Small intestine (tissue), 7 donors: ENCODE measurements around the gene IGF2. TPM values are rescaled to one million over a fixed set of nuclear protein-coding genes. Genes with fewer than 3 reads are reported as not detected.
A peak's percentile ranks its signal among the peaks of the same experiment; 100 is the strongest.

ENCODE experiments used
- DNase-seq, 2 donors: peaks; one replicate each; pipeline versions ENCODE4 v3.0.0 to v3.0.0-alpha.2; 2013
- FAIRE-seq: peaks from 2 replicates; lab custom pipeline; 2012; peaks lifted over from hg19 to GRCh38; lab: Jason Lieb, UNC
- H3K27ac ChIP-seq, 3 donors: one replicate each; pipeline ENCODE4 v1.5.1; 2013; ENCODE audit warnings: low read length in 2 of 3, mild to moderate bottlenecking in 2 of 3, control low read depth in 1 of 3, inconsistent platforms in 1 of 3, low read depth in 1 of 3, moderate library complexity in 1 of 3
- H3K27me3 ChIP-seq, 3 donors: one replicate each; pipeline ENCODE4 v1.6.1; 2013; ENCODE audit warnings: low read length in 3 of 3, inconsistent platforms in 1 of 3; ENCODE audit not compliant: control insufficient read depth in 3 of 3, insufficient read depth in 3 of 3
- H3K36me3 ChIP-seq, 3 donors: one replicate each; pipeline ENCODE4 v1.6.1; 2013; ENCODE audit warnings: low read length in 3 of 3, inconsistent platforms in 1 of 3, low read depth in 1 of 3, mild to moderate bottlenecking in 1 of 3, moderate library complexity in 1 of 3; ENCODE audit not compliant: control insufficient read depth in 3 of 3, insufficient read depth in 2 of 3
- H3K4me1 ChIP-seq, 3 donors: one replicate each; pipeline ENCODE4 v1.6.1; 2013; ENCODE audit warnings: low read length in 2 of 3, inconsistent platforms in 1 of 3, low read depth in 1 of 3, mild to moderate bottlenecking in 1 of 3, moderate library complexity in 1 of 3; ENCODE audit not compliant: control insufficient read depth in 3 of 3, insufficient read depth in 2 of 3
- H3K4me3 ChIP-seq, 3 donors: one replicate each; pipeline ENCODE4 v1.5.1; 2013; ENCODE audit warnings: low read length in 3 of 3, control low read depth in 1 of 3, inconsistent platforms in 1 of 3, low read depth in 1 of 3, mild to moderate bottlenecking in 1 of 3, moderate library complexity in 1 of 3
- H3K9me3 ChIP-seq, 2 donors: one replicate each; pipeline ENCODE4 v1.6.1; 2013; ENCODE audit warnings: low read depth in 1 of 2, low read length in 1 of 2; ENCODE audit not compliant: control insufficient read depth in 2 of 2, insufficient read depth in 1 of 2
- WGBS, 3 donors: extraction: QIAGEN DNeasy Blood & Tissue Kit; methylation state at CpG; one replicate each; pipeline ENCODE4 v1.1.7; 2013; 5-methylcytosine and 5-hydroxymethylcytosine counted together
- polyA plus RNA-seq, 4 donors: library from polyadenylated mRNA; stranded (reverse) in 3 of 4; unstranded in 1 of 4; fragments of 200-250 nt in 3 of 4; fragments of 120-200 nt in 1 of 4; gene quantifications; one replicate each; pipeline versions ENCODE4 v1.2.1 to v1.2.3, GENCODE V29; 2013
- donor health status: healthy with polysubstance abuse.
- donor health status: control.
- donor health status: control.
- donor health status: Bipolar disorder and iron deficiency.
- donor health status: healthy.

The IGF2 gene
- polyA plus RNA-seq, 4 donors = 0.45 to 183 (median 10.6) TPM

DNA sequence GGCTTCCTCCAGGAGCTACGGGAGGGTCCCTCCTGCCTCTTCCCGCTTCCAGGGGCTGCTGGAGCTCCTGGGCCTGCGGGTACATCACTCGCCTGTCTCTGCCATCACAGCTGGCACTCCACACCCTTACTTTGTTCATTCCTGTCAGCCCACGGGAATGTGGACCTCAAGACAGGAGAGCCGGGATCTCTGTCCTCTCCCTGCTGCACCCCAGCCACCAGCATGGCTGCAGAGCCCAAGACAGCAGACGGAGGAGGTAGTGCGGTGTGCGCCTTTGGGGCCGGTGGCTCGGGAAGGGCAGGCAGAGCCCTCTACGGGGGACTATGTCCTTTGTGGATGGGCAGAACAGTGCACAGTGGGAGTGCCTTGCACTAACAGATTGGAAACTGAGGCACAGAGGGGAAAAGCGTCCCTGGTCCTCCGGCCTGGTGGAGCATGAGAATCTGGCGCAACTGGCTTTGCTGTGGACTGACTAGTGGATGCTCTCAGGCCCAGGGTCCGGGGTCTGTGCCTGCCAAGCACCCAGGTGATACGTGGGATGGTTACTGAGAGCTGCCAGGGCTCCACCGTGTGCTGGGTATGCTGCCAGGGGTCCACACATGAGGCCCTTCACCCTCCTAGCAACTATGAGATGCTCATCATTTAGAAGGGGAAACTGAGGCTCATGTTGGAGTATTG, 47.3 kb downstream of the IGF2 start:
- Histone ChIP-seq H3K9me3 (peaks cover 0 to 7% of the 10 kb centered on the region in 2 donors), H3K36me3 (no peaks in the 10 kb centered on the region), H3K27me3 (no peaks in the 10 kb centered on the region), H3K4me3 (no peak overlapping the region), H3K27ac (no peak overlapping the region), H3K4me1 (peaks cover 0 to under 1% (median 0%) of the 10 kb centered on the region in 3 donors)
- DNase-seq = no peak
- 85 to 91% (median 86%) methylated on average over 18 of the region's 18 CpGs for WGBS, 3 donors
- FAIRE-seq = no peak

- DNase-seq = no peak
- H3K9me3 ChIP-seq = peaks cover 0 to 7% of the 10 kb centered on the region in 2 donors
- H3K27me3 ChIP-seq = peaks cover 0 to 1% (median 0%) of the 10 kb centered on the region in 3 donors
- no peaks in the 10 kb centered on the region for H3K36me3 ChIP-seq
- no peak overlapping the region for H3K4me3 ChIP-seq
- FAIRE-seq = no peak
- 81 to 90% (median 86%) methylated on average over 8 of the region's 8 CpGs for WGBS, 3 donors
- no peak overlapping the region for H3K27ac ChIP-seq
- no peaks in the 10 kb centered on the region for H3K4me1 ChIP-seq
Measured at GRCh38 chr11:2091112-2091746, 48.0 kb downstream of the IGF2 start.

- Histone ChIP-seq H3K36me3 (no peaks in the 10 kb centered on the region), H3K4me1 (no peaks in the 10 kb centered on the region), H3K9me3 (peaks cover 0 to 7% of the 10 kb centered on the region in 2 donors), H3K27ac (no peak overlapping the region), H3K27me3 (peaks cover 0 to 1% (median 0%) of the 10 kb centered on the region in 3 donors), H3K4me3 (no peak overlapping the region)
- WGBS, 3 donors = 79 to 88% (median 81%) methylated on average over 20 of the region's 20 CpGs
- DNase-seq (no peak), FAIRE-seq (no peak)
Measured at GRCh38 chr11:2090172-2091111, 48.7 kb downstream of the IGF2 start.

- Histone ChIP-seq H3K9me3 (peaks cover 0 to 9% of the 10 kb centered on the region in 2 donors), H3K27me3 (peaks cover 0 to 7% (median 0%) of the 10 kb centered on the region in 3 donors), H3K27ac (no peak overlapping the region), H3K4me1 (no peaks in the 10 kb centered on the region), H3K36me3 (no peaks in the 10 kb centered on the region), H3K4me3 (no peak overlapping the region)
- 76 to 79% (median 77%) methylated on average over 8 to 9 of the region's 9 CpGs for WGBS, 3 donors
- FAIRE-seq (no peak), DNase-seq (peak; percentile 18 to 22)
Measured at GRCh38 chr11:2089536-2090165, 49.5 kb downstream of the IGF2 start.

GRCh38 chr11:2088746-2089535, 50.2 kb downstream of the IGF2 start:
- no peak for DNase-seq
- Histone ChIP-seq H3K27ac (no peak overlapping the region), H3K27me3 (peaks cover 0 to 8% (median 0%) of the 10 kb centered on the region in 3 donors), H3K4me1 (no peaks in the 10 kb centered on the region), H3K4me3 (no peak overlapping the region), H3K9me3 (peaks cover 0 to 13% of the 10 kb centered on the region in 2 donors), H3K36me3 (no peaks in the 10 kb centered on the region)
- no peak for FAIRE-seq
- WGBS, 3 donors = 71 to 81% (median 74%) methylated on average over 19 of the region's 19 CpGs

DNA sequence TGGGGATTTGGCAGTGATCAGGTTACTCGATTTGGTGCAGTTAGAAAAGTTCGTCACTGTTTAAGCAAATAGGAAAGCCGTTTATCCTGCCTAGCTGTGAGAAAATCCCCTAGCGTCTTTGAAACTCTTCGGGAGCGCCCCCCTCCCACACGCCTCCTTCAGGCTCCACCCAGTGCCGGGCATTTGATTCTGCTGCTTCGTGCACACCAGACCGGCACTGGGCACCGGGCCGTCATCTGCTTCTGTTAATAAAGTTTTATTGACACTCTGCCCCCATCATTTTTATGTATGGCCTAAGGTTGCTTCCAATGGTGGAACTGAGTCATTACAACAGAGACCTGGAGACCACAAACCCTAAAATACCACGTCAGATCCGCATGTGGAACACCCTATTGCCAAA, 50.9 kb downstream of the IGF2 start:
- FAIRE-seq = no peak
- Histone ChIP-seq H3K9me3 (peaks cover 0 to 7% of the 10 kb centered on the region in 2 donors), H3K27me3 (peaks cover 0 to 8% (median 0%) of the 10 kb centered on the region in 3 donors), H3K27ac (no peak overlapping the region), H3K4me3 (no peak overlapping the region), H3K36me3 (no peaks in the 10 kb centered on the region), H3K4me1 (no peaks in the 10 kb centered on the region)
- 77 to 83% (median 82%) methylated on average over 14 of the region's 14 CpGs for WGBS, 3 donors
- no peak for DNase-seq

- Histone ChIP-seq H3K27me3 (peaks cover 0 to 8% (median 0%) of the 10 kb centered on the region in 3 donors), H3K27ac (no peak overlapping the region), H3K4me1 (no peaks in the 10 kb centered on the region), H3K9me3 (peaks cover 0 to 6% of the 10 kb centered on the region in 2 donors), H3K4me3 (no peak overlapping the region), H3K36me3 (no peaks in the 10 kb centered on the region)
- no peak for DNase-seq
- 79 to 89% (median 82%) methylated on average over 26 of the region's 26 CpGs for WGBS, 3 donors
- FAIRE-seq = no peak
Measured at GRCh38 chr11:2086239-2087040, 52.7 kb downstream of the IGF2 start.
